DND-41 (cell line): ENCODE results near the gene ACADL.

Experiments used
- EZH2 ChIP-seq: IDR thresholded peaks from 3 replicates; pipeline ENCODE4 v1.6.1; 2012; ENCODE audit warnings: borderline replicate concordance, low read depth, mild to moderate bottlenecking, moderate library complexity, low read length, inconsistent platforms; ENCODE audit not compliant: severe bottlenecking
- TF ChIP-seq, protein P1 (sequence below): IDR thresholded peaks from 2 replicates; pipeline ENCODE4 v1.5.1; 2012; ENCODE audit warnings: borderline replicate concordance, low read length, moderate library complexity, mild to moderate bottlenecking; ENCODE audit not compliant: poor library complexity, severe bottlenecking; ENCODE audit errors: extremely low read depth

DNA sequence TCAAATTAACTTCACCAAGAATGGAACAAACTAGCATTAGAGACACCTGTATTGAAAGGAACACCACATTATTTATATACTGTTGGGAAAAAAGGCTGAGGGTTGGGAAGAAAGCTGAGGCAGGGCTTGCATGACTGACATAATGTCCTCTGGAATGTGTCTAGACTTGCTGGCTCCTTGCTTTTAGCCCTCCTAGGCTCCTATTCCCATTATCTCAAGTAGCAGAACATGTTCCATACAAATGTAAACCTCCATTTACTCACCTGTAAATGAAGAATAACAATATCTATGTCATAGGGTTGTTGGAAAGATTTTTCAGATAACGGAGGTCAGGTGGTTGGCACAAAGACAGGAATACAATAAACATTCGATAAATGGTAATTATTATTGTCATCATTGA is 976 bp upstream of the ACADL start:
- TF ChIP-seq, protein P1, sequence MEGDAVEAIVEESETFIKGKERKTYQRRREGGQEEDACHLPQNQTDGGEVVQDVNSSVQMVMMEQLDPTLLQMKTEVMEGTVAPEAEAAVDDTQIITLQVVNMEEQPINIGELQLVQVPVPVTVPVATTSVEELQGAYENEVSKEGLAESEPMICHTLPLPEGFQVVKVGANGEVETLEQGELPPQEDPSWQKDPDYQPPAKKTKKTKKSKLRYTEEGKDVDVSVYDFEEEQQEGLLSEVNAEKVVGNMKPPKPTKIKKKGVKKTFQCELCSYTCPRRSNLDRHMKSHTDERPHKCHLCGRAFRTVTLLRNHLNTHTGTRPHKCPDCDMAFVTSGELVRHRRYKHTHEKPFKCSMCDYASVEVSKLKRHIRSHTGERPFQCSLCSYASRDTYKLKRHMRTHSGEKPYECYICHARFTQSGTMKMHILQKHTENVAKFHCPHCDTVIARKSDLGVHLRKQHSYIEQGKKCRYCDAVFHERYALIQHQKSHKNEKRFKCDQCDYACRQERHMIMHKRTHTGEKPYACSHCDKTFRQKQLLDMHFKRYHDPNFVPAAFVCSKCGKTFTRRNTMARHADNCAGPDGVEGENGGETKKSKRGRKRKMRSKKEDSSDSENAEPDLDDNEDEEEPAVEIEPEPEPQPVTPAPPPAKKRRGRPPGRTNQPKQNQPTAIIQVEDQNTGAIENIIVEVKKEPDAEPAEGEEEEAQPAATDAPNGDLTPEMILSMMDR: no peak
- no peak for TF ChIP-seq EZH2
